AG04449 (cell line): ENCODE results near the gene CSF1.

Experiments
- CTCF ChIA-PET: fragments of 350-600 bp; formaldehyde crosslinking; extraction: SDS; loops from one replicate; lab custom pipeline; 2021; ENCODE audit warnings: antibody characterized with exemption; lab: Yijun Ruan, JAX
- POLR2A ChIA-PET: fragments of 400-600, 350-600 bp; formaldehyde crosslinking; extraction: SDS; loops from one replicate; lab custom pipeline; 2020; ENCODE audit warnings: antibody characterized with exemption, inconsistent platforms; lab: Yijun Ruan, JAX
- DNase-seq: peaks from one replicate; pipeline ENCODE4 v3.0.0-alpha.2; 2010; ENCODE audit warnings: low read depth, low spot score
- H3K4me3 ChIP-seq: 2 replicates; pipeline ENCODE4 v1.5.1; 2011; ENCODE audit warnings: low read depth, mild to moderate bottlenecking, control low read depth, low read length
- TF ChIP-seq, protein P1 (sequence below): IDR thresholded peaks from one replicate; pipeline ENCODE4 v1.5.1; 2011; ENCODE audit warnings: mild to moderate bottlenecking, moderate library complexity, low read length, control low read depth, inconsistent platforms; ENCODE audit not compliant: insufficient read depth; ENCODE audit errors: missing control alignments

Gene CSF1

DNA sequence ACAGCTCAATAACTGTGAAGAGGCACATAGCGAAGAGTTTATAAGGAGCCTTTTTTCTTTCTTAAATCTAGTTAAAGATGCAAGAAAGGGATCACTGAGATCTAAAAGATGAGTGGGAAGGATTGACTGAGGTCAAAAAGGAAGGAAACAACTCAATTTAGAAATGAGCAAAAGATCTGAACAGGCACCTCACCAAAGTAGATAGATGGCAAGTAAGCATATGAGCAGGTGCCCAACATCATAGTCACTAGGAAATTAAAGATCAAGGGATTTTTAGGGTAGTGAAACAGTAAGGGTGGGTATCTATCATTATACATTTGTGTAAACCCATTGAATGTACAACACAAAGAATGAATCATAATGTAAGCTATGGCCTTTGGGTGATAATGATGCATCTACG is 44.6 kb upstream of the CSF1 start:
- POLR2A ChIA-PET: no interaction called here
- H3K4me3 ChIP-seq: no peak overlapping the region
- TF ChIP-seq, protein P1, sequence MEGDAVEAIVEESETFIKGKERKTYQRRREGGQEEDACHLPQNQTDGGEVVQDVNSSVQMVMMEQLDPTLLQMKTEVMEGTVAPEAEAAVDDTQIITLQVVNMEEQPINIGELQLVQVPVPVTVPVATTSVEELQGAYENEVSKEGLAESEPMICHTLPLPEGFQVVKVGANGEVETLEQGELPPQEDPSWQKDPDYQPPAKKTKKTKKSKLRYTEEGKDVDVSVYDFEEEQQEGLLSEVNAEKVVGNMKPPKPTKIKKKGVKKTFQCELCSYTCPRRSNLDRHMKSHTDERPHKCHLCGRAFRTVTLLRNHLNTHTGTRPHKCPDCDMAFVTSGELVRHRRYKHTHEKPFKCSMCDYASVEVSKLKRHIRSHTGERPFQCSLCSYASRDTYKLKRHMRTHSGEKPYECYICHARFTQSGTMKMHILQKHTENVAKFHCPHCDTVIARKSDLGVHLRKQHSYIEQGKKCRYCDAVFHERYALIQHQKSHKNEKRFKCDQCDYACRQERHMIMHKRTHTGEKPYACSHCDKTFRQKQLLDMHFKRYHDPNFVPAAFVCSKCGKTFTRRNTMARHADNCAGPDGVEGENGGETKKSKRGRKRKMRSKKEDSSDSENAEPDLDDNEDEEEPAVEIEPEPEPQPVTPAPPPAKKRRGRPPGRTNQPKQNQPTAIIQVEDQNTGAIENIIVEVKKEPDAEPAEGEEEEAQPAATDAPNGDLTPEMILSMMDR: no peak
- CTCF ChIA-PET: interaction anchor here (1.4 kb wide), 1 partner anchor 43 kb away, joined by 3 read pairs; no protein-coding TSS in a partner anchor
- DNase-seq: no peak

DNA sequence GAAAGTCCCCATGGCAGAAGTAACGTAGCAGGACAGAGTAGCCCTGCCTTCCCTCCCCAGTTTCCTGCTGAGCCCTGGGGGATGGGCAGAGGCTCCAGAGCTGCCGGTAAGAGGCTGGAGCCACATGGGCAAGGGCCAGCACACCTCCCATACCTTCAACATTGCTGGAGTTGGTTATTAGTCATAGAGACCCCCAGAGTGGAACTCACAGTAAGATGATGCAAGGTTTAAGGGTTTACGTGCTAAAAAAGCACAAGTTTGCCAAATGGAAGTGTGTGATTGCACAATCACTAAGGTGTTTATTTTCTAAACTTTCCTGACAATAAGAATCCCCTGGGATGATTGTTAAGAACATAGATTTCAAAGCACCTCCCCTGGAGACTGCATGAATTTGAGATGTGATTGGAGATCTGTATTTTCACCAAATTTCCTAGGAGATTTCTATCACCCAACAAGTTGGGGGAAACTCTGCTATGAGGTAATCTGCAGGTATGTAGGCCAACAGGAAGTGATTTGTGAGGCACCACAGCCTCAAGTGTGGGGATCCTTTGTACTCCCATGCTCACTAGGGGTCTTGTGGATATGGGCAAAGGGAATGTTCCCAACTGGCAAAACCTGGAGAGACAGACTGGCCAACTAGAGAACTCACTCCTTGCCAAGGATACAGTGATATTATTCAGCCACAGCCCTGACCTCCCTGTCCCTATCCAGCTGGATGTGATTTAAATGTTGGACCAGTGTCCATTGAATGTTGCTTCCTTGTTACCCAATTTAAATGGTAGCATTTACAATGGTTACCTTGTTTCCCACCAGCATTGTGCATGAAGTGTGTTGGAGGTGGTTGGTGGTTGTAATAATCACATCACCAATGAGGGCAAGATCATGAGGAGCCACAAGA is 37.1 kb upstream of the CSF1 start:
- ChIA-PET POLR2A (no interaction called here), CTCF (no interaction called here)
- no peak for DNase-seq
- TF ChIP-seq, protein P1: no peak
- no peak overlapping the region for H3K4me3 ChIP-seq

DNA sequence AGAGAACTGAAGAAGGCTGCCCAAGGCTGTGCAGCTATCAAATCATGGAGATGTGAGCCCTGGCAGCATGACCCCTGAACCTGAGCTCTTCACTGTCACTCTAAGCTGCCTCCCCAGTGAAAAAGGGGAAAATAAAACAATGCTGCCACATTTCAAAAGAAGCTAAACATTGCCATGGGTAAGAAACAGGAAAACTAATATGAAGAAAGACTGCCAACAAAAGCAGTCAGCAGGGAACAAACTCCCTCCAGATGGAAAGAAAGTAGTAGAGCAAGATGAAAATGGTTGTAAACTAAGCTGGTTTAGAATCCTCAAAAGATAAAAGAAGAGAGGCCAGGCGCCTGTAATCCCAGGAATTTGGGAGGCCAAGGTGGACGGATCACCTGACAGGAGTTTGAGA is 36.2 kb upstream of the CSF1 start:
- ChIA-PET POLR2A (no interaction called here), CTCF (interaction anchor here (0.6 to 1.1 kb wide), 3 partner anchors 16 to 280 kb away, joined by 3 read pairs; no protein-coding TSS in a partner anchor)
- TF ChIP-seq, protein P1: no peak
- H3K4me3 ChIP-seq: no peak overlapping the region
- DNase-seq: no peak

DNA sequence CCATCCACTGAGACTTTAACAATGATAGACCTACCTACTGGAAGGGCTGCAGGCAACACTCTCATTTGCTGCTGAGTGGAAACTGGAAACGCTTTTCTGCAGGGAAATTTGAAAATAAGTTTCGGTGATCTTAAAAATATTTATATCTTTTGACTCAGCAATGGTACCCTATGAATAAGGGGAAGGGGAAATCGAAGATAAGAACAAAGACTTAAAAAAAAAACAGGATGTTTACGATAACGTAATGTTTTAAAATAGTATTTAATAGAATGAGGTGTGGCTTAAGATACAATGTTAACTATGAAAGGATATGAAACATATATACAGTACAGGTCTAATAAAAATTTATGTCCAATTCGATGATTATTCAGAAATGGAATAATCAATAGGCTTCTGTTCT is 34.8 kb upstream of the CSF1 start:
- CTCF ChIA-PET: no interaction called here
- no peak overlapping the region for H3K4me3 ChIP-seq
- DNase-seq: no peak
- TF ChIP-seq, protein P1: no peak
- POLR2A ChIA-PET: no interaction called here

DNA sequence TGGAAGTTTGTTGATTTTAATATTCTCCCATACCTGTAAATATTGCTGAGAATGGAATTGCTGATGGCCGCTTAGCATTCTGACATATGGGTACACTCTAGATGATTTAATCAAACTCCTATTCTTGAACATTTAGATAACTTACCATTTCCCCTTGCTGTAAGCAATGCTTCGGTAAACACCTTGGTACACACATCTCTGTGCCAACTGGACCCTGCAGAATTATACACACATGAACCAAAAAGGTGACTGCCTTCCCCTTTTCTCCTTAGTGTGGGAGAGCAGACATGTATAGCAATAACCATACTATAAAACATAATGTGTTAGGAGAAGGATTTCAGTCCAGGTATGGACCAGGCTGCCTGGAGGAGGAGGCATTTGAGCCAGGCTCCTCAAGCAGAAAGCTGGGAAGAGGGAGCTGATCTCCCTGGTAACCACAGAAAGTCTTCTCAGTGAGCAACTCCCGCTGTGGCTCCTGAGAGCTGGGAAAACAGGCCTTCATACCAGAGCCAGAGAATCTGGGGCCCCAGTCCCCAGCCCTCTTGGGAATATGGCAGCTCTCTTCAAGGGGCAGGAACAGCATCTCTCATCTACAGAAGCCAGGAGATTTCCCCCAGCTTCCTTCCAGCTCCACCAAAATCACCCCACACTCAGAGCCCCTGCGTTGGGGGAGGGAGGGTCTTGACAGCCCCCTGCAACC is 33.9 kb upstream of the CSF1 start:
- no peak for DNase-seq
- TF ChIP-seq, protein P1: no peak
- H3K4me3 ChIP-seq: peak overlapping the region; percentile 12; the same call in 1 of the 2 replicates
- POLR2A ChIA-PET: interaction anchor here (0.7 to 1.8 kb wide), 3 partner anchors 17 to 108 kb away, joined by 3 to 6 read pairs (median 3); partner anchors contain the start of gene AHCYL1
- CTCF ChIA-PET: interaction anchor here (0.9 to 3.2 kb wide), 5 partner anchors 19 to 107 kb away, joined by 3 to 15 read pairs (median 6); partner anchors contain the start of gene AHCYL1

DNA sequence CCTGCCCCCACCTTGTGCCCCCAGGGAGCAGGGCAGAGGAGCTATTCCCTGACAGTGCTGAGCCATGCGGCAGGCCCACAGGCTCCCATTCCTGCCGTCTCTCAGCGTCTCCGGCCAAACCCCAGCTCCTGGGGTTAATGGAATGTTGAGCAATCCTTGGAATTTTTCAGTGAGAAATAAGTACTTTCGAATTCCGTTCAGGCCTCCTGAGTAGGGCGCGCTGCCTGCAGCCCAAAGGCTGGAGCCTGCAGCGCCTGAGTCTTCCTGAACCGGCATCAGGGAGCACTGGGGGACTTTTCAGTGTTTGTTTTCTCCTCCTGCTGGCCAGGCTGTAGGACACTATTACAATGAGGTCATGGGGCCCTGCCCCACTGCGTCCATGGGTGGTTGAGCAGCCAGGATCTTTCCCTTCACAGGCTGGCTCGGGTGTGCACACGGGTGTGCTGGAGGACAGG is 33.3 kb upstream of the CSF1 start:
- DNase-seq: peak; percentile 83
- ChIA-PET CTCF (interaction anchor here (0.9 to 3.2 kb wide), 6 partner anchors 19 to 107 kb away, joined by 3 to 15 read pairs (median 5); partner anchors contain the start of gene AHCYL1), POLR2A (interaction anchor here (0.5 to 1.8 kb wide), 4 partner anchors 16 to 914 kb away, joined by 3 to 6 read pairs (median 4); partner anchors contain the start of genes AHCYL1 and CLCC1)
- H3K4me3 ChIP-seq: peak overlapping the region; percentile 20
- TF ChIP-seq, protein P1: peak; percentile 47
